Measurements from ENCODE around the gene KRT84.

The KRT84 gene, protein sequence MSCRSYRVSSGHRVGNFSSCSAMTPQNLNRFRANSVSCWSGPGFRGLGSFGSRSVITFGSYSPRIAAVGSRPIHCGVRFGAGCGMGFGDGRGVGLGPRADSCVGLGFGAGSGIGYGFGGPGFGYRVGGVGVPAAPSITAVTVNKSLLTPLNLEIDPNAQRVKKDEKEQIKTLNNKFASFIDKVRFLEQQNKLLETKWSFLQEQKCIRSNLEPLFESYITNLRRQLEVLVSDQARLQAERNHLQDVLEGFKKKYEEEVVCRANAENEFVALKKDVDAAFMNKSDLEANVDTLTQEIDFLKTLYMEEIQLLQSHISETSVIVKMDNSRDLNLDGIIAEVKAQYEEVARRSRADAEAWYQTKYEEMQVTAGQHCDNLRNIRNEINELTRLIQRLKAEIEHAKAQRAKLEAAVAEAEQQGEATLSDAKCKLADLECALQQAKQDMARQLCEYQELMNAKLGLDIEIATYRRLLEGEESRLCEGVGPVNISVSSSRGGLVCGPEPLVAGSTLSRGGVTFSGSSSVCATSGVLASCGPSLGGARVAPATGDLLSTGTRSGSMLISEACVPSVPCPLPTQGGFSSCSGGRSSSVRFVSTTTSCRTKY

GRCh38 chr12:52385226-52385702, at the start of gene KRT84:
TSS of gene KRT84 (minus strand) at chr12:52385652. CDS start at chr12:52385585, 67 bp downstream.
- no peak for DNase-seq (ENCODE audit: low read depth in 2 of 2)

- DNase-seq (ENCODE audit: low read depth in 2 of 2), result no peak
Measured at GRCh38 chr12:52434760-52435530, 49.5 kb upstream of the KRT84 start.

DNA sequence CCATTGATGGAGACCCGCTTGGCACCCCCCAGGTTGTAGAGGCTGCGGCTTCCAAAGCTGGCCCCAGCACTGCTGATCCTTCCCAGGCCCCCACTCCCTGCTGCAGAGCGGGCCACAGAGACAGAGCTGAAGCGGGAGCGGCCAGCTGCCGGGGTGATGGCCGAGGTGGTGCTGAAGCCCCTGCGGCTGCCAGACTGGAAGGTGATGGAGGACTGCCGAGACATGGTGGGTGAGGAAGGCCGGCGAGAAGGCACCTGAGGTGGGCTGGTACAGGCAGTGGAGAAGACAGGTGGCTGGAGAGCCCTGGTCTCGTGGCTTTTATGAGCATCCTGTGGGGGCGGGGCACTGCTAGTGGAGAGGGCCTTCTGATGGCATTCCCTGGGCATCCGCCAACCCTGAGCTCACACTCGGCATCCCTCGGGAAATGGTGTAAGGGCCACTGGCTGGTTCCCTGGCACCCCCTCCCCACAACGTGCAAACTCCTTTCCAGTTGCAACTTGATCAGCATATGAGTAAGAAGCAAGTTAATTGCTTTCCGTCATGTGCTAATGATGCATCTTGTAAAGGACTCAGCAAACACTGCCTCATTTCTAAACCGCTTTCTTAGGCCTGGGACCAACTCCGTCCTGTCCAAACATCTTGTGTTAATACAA, 48.8 kb upstream of the KRT84 start, which contains the start of gene KRT75:
Gene KRT75, minus strand, starts transcription at position 291 of the 653 bp plus-strand sequence. Its CDS starts 67 bp downstream, at position 224.
- no peak for DNase-seq (ENCODE audit: low read depth in 2 of 2)

GRCh38 chr12:52433501-52434080, 48.1 kb upstream of the KRT84 start:
- no peak for DNase-seq (ENCODE audit: low read depth in 2 of 2)

DNA sequence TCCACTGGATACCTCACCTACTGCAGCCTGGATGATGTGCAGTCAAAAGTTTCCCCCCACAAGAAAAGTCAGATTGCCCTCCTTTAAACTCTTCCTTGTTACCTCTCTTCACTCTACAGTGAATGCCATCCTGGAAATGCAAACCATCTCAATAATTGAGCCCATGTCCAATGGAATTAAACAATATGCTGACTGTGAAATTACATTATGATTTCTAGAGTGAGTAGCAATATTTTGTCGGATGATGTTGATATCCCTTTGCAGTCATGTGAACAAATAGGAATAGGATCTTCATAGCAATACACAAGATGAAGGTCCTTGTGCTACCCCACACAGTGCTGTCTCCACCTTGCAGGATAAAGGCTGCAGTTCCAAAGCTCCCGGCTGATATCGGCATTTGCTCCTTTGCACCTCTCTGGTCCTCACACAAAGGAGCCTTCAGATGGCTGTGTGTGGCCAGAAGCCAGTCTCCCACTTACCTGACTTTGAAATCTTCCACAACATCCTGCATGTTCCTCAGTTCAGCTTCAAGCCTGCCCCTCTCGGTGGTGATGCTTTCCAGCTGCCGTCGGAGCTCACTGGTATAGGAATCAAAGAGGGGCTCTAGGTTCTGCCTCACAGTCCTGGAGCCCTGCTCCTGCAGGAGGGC, 47.2 kb upstream of the KRT84 start:
- DNase-seq (ENCODE audit: low read depth in 2 of 2), result no peak

DNA sequence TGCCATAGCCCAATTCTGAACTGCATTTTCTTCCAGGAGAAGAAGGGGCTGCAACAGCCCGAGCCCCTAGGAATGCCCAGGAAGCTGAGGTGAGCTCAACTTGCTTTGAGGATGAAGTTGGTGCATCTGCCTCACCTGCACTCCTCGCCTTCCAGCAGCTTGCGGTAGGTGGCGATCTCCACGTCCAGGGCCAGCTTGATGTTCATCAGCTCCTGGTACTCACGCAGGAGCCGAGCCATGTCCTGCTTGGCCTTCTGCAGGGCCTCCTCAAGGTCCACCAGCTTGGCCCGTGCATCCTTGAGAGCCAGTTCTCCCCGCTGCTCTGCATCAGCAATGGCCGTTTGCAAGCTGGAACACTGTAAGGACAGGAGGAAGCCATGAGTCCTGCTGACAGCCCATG, 42.7 kb upstream of the KRT84 start:
- no peak for DNase-seq (ENCODE audit: low read depth in 2 of 2)

- no peak for DNase-seq (ENCODE audit: low read depth in 2 of 2)
Measured at GRCh38 chr12:52427083-52427482, 41.6 kb upstream of the KRT84 start.

DNA sequence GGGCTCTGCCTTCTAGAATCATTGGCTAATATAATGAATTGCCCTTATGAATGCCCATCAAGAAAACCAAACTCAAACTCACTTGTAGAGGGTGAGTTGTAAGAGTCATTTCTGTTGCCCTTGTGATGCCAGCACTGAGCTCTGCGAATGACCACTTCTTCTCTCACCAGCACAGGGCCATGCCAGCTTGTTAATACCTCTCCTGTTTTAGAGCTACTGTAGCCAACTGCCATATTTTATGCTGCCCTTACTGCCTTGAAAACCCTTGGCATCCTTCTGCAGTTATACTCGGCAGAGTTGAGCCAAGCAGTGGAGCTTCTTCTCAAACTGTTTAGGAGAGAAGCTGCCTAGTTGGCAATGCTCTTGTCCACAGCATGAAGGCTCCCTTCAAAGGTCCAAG, 40.6 kb upstream of the KRT84 start:
- no peak for DNase-seq (ENCODE audit: low read depth in 2 of 2)

GRCh38 chr12:52425466-52425865, 40.0 kb upstream of the KRT84 start:
- no peak for DNase-seq (ENCODE audit: low read depth in 2 of 2)

DNA sequence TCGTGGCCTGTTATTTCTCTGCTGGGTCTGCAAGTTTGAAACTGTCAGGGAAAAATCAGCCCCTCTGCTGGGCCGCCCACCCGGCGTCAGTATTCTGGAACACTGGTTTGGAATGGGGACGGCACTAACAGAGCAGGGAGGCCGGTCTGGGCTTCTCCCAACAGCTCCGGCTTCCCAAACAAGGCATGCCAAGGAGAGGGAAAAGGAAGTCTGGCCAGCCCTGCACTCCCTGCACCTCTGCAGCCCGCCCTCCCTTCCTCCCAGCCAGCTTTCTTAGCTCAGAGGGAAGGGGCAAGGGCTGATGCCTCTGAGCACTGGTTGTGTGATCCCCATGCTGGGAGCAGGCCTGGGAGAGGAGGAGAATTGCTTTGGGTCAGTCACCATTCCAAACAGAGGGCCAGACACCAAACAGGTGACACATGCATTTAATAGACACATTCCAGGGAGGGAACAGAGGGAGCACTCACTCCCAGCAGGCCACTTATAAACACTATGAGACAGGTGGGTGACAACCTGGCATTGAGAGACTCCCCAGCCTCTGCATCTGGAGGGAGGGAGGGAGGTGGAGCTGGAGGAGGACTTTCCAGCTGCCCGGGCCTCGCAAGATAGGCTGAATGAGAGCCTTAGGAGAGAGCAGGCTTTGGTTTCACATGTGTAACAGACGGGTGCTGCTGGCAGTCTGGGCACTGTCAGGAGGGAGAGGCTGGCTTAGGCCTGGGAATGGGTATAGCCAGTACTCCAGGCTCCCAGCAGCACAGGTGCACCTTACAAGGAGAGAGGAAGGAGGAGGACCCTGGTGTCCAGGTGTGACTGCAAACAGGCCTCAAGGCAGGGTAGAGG, 38.4 kb upstream of the KRT84 start:
- no peak for DNase-seq (ENCODE audit: low read depth in 2 of 2)

GRCh38 chr12:52423035-52423434, 37.6 kb upstream of the KRT84 start:
- DNase-seq (ENCODE audit: low read depth in 2 of 2), result no peak

DNA sequence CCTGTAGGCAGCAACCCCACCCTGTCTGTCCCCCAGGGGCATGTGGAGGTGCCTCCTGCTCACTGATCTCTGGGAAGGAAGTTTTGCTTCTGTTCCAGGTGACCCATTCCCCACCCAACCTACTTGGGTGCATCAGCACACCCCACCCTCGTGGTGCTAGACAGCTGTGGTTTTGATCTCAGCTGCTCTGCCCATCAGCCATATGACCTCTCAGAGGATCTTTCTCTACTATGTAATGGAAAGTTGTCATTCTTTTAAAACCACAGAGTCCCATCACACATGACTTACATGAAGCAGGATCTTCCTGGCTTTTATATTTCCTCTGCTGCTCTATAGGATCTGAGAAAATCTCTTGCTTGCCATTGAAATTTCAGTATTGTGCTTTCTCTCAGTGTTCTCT, 34.2 kb upstream of the KRT84 start:
- no peak for DNase-seq (ENCODE audit: low read depth in 2 of 2)

- DNase-seq (ENCODE audit: low read depth in 2 of 2), result no peak
Measured at GRCh38 chr12:52418576-52419110, 33.2 kb upstream of the KRT84 start.

- DNase-seq (ENCODE audit: low read depth in 2 of 2), result no peak
Measured at GRCh38 chr12:52417740-52418139, 32.3 kb upstream of the KRT84 start.

DNA sequence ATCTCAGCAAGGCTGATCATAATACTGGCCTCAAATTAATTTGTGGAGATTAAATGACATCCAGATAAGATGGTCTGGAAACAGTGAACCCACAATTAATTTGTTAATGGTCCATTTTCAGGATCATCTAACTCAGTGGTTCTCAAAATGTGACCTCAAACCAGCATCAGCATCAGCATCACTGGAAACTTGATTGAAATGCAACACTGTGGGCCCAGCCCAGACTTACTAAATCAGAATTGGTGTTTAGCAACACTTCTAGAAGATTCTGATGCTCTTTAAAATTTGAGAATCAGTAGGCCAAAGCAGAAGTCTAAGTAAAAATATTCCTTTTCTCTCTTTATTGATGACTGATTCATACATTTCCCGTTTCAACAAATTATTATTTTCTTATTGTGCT, 31.3 kb upstream of the KRT84 start:
- DNase-seq (ENCODE audit: low read depth in 2 of 2), result no peak

- DNase-seq (ENCODE audit: low read depth in 2 of 2), result no peak
Measured at GRCh38 chr12:52415870-52416750, 30.7 kb upstream of the KRT84 start.

GRCh38 chr12:52414936-52415335, 29.5 kb upstream of the KRT84 start:
- no peak for DNase-seq (ENCODE audit: low read depth in 2 of 2)

- no peak for DNase-seq (ENCODE audit: low read depth in 2 of 2)
Measured at GRCh38 chr12:52413782-52414345, 28.4 kb upstream of the KRT84 start.

Measured in stimulated activated CD8-positive, alpha-beta memory T cell treated with anti-CD3 and anti-CD28 coated beads, Interleukin-2, amount 100 ng/mL, for 1 hour (primary cell).